ENCODE data around the gene SCN7A. TPM values are rescaled to one million over a fixed set of nuclear protein-coding genes. Genes with fewer than 3 reads are reported as not detected.

The SCN7A gene
- polyA plus RNA-seq, 1 experiment: not detected

DNA sequence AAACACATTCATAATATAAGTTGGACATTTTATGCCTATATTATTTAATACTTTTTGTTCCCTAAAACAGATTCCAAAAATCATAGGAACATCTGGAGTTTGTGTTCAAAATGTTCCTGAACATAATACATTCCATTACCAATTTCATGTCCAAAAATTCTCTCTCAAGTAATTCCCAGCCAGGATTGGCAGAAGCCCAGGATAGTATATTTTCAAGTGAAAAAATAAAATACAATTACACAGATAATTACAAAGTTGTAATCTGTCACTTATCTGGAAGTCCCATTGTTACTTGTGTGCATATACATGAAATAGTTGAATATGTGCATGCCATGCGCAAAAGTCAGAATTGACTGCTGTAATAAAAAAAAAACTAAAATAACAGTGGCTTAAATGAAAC, 5.2 kb upstream of the SCN7A start:
- POLR2A ChIA-PET: no interaction called here
- no peak overlapping the region for H3K4me3 ChIP-seq (ENCODE audit: low read depth, low read length)
- TF ChIP-seq, protein P1, sequence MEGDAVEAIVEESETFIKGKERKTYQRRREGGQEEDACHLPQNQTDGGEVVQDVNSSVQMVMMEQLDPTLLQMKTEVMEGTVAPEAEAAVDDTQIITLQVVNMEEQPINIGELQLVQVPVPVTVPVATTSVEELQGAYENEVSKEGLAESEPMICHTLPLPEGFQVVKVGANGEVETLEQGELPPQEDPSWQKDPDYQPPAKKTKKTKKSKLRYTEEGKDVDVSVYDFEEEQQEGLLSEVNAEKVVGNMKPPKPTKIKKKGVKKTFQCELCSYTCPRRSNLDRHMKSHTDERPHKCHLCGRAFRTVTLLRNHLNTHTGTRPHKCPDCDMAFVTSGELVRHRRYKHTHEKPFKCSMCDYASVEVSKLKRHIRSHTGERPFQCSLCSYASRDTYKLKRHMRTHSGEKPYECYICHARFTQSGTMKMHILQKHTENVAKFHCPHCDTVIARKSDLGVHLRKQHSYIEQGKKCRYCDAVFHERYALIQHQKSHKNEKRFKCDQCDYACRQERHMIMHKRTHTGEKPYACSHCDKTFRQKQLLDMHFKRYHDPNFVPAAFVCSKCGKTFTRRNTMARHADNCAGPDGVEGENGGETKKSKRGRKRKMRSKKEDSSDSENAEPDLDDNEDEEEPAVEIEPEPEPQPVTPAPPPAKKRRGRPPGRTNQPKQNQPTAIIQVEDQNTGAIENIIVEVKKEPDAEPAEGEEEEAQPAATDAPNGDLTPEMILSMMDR (IDR thresholded peaks at IDR 0.05; ENCODE audit: insufficient read depth, low read depth, low read length): no peak
- no peaks in the 10 kb centered on the region for H3K27me3 ChIP-seq (ENCODE audit: control insufficient read depth, insufficient read depth, low read length)
- CTCF ChIA-PET: no interaction called here
- no peaks in the 10 kb centered on the region for H3K36me3 ChIP-seq (ENCODE audit: control insufficient read depth, insufficient read depth, low read length)
- no peak for DNase-seq (ENCODE audit: low read depth)

DNA sequence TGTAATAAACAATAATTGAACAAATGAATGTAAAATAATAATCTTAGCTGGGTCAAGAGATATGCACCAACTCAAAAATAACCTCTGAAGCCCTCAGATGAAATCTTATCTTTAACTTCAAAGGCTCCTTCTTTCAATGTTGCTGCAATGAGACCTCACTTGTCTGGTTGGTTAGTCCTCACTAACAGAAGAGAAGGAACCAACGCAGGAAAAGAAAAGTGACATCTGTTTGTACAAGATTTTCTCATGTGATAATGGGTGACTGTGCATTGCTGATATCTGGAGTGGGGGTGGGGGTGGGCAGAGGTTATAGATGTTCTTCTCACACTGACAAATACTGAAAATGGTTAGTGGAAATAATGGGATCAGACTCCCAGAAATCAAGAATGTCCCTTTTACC, 2.6 kb downstream of the SCN7A start:
- TF ChIP-seq, protein P1 (IDR thresholded peaks at IDR 0.05; ENCODE audit: insufficient read depth, low read depth, low read length): no peak
- Histone ChIP-seq H3K4me3 (ENCODE audit: low read depth, low read length) (no peak overlapping the region), H3K27me3 (ENCODE audit: control insufficient read depth, insufficient read depth, low read length) (no peaks in the 10 kb centered on the region; the same call in 1 of the 2 replicates), H3K36me3 (ENCODE audit: control insufficient read depth, insufficient read depth, low read length) (no peaks in the 10 kb centered on the region)
- ChIA-PET POLR2A (no interaction called here), CTCF (no interaction called here)
- no peak for DNase-seq (ENCODE audit: low read depth)

DNA sequence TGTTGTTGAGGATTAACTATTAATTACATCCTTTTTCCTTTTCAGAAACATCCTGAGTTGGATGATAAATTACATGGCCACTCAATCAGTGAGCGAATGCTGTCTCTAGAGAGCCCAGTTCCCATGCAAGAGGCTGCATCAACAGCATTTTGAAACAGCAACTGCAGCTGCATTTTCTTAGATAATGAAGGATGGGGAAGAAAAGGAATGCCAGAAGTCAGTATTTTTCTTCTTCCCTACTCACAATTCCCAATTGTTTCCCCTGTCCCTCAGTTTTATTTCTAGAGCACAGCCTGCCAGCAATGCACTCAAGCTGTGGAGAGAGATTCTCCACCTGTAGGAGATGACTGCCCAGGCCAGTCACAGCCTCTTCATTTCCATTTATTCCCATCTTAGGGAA, 6.9 kb downstream of the SCN7A start:
- DNase-seq (ENCODE audit: low read depth): no peak
- ChIA-PET CTCF (no interaction called here), POLR2A (no interaction called here)
- TF ChIP-seq, protein P1 (IDR thresholded peaks at IDR 0.05; ENCODE audit: insufficient read depth, low read depth, low read length): no peak
- no peaks in the 10 kb centered on the region for H3K27me3 ChIP-seq (ENCODE audit: control insufficient read depth, insufficient read depth, low read length)
- no peak overlapping the region for H3K4me3 ChIP-seq (ENCODE audit: low read depth, low read length)
- no peaks in the 10 kb centered on the region for H3K36me3 ChIP-seq (ENCODE audit: control insufficient read depth, insufficient read depth, low read length)

DNA sequence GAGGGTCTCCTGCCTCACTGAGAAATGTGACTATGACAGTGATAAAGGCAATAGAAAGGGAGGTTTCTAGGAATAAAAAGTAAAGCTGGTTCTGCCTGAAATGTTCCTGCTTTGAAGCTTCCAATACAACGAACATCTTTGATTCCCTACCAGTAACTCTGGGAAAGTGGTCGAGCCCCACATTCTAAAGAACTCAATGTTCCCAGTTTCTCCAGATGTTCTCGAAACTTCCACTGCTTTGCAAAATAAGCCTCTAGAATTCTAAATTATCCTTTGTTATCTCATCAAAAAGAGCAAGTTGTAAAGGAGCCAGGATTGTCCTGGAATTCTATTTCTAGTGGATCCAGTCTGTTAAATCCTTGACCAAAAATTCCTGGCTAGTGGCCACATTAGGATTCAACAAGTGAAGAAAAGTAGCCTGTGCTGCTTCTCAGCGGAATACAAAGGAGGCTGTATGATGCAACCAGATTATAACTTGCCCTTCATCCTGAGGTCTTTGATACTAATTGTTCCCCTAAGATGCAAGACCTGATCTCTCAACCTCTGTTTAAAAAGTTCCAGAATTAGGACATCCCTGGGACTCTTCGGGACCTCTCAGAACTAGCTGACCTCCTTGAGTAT, 8.4 kb downstream of the SCN7A start:
- POLR2A ChIA-PET: no interaction called here
- no peak for DNase-seq (ENCODE audit: low read depth)
- CTCF ChIA-PET: no interaction called here
- H3K27me3 ChIP-seq (ENCODE audit: control insufficient read depth, insufficient read depth, low read length): no peaks in the 10 kb centered on the region
- TF ChIP-seq, protein P1 (IDR thresholded peaks at IDR 0.05; ENCODE audit: insufficient read depth, low read depth, low read length): no peak
- no peak overlapping the region for H3K4me3 ChIP-seq (ENCODE audit: low read depth, low read length)
- no peaks in the 10 kb centered on the region for H3K36me3 ChIP-seq (ENCODE audit: control insufficient read depth, insufficient read depth, low read length)

GRCh38 chr2:166472332-166472731, 21.7 kb downstream of the SCN7A start:
- TF ChIP-seq, protein P1 (IDR thresholded peaks at IDR 0.05; ENCODE audit: insufficient read depth, low read depth, low read length): no peak
- CTCF ChIA-PET: no interaction called here
- DNase-seq (ENCODE audit: low read depth): no peak
- Histone ChIP-seq H3K27me3 (ENCODE audit: control insufficient read depth, insufficient read depth, low read length) (no peaks in the 10 kb centered on the region), H3K4me3 (ENCODE audit: low read depth, low read length) (no peak overlapping the region), H3K36me3 (ENCODE audit: control insufficient read depth, insufficient read depth, low read length) (no peaks in the 10 kb centered on the region)
- POLR2A ChIA-PET: no interaction called here
